Tibial nerve (tissue), 3 donors: ENCODE results near the gene GPC6.

Experiments used
- CTCF ChIP-seq, 5 experiments: fragments of 200-600 bp in 3 of 5; fragments of 450-650 bp in 2 of 5; sonication (generic) in 3 of 5; IDR thresholded peaks; one replicate each; pipeline ENCODE4 v1.5.1; 2016 to 2019; ENCODE audit warnings: antibody characterized with exemption in 5 of 5, mild to moderate bottlenecking in 3 of 5, moderate library complexity in 2 of 5
- POLR2A ChIP-seq, 2 donors: fragments of 450-650 bp; IDR thresholded peaks; one replicate each; pipeline ENCODE4 v1.6.1; 2017; ENCODE audit warnings: antibody characterized with exemption in 2 of 2, mild to moderate bottlenecking in 2 of 2, moderate library complexity in 2 of 2

- TF ChIP-seq CTCF (IDR thresholded peaks at IDR 0.05), result no peak
- TF ChIP-seq POLR2A (IDR thresholded peaks at IDR 0.05), result no peak
Observed at GRCh38 chr13:94007072-94007471, 780.5 kb downstream of the GPC6 start.
